ENCODE results near the gene CACNA1E. TPM values are rescaled to one million over a fixed set of nuclear protein-coding genes. Genes with fewer than 3 reads are reported as not detected.
"Not testable (repeated sequence)": the region's sequence is repeated elsewhere in the genome, so short reads cannot be mapped to it uniquely, and the experiment has no call there.

CACNA1E gene
- total RNA-seq, 1 experiment from 2014 or later = 0.46 TPM

GRCh38 chr1:181849071-181849470 is 365.8 kb downstream of the CACNA1E start:
- Mint-ChIP-seq H3K27me3 (ENCODE audit: low read depth) (peaks cover 4% of the 10 kb centered on the region), H3K4me1 (no peaks in the 10 kb centered on the region), H3K27ac (no peak overlapping the region), H3K4me3 (no peak overlapping the region), H3K36me3 (ENCODE audit: insufficient read depth in 1 of 3, low read depth in 3 of 3) (peaks cover 0 to 6% (median 5%) of the 10 kb centered on the region in 3 experiments; a peak in 5 of 7 replicates), H3K9me3 (peaks cover 10 to 17% of the 10 kb centered on the region in 2 experiments)
- Histone ChIP-seq H2AK5ac (ENCODE audit: insufficient read length, low read length) (no peak overlapping the region), H3K9me3 (ENCODE audit: control insufficient read depth, low read depth, low read length) (no peaks in the 10 kb centered on the region), H3K18ac (ENCODE audit: insufficient read length, low read depth, low read length) (no peak overlapping the region), H3T11ph (ENCODE audit: low read length) (no peak overlapping the region), H4K8ac (replicated peaks; ENCODE audit: insufficient read length, low read depth, low read length) (no peak overlapping the region), H2BK120ac (ENCODE audit: low read depth, low read length, poor library complexity, severe bottlenecking) (no peak overlapping the region), H2AFZ (ENCODE audit: low read length) (no peak overlapping the region), H3K4me2 (ENCODE audit: insufficient read depth, insufficient read length, low read length) (no peak overlapping the region), H4K20me1 (ENCODE audit: control insufficient read depth, insufficient read depth, insufficient read length) (no peaks in the 10 kb centered on the region), H3K9ac (ENCODE audit: extremely low read depth, insufficient read length, low read length) (no peak overlapping the region), H2BK12ac (ENCODE audit: insufficient read length, low read depth, low read length) (no peak overlapping the region), H4K91ac (ENCODE audit: insufficient read length, low read depth, low read length) (no peak overlapping the region), H4K5ac (ENCODE audit: insufficient read length, low read depth, low read length) (no peak overlapping the region), H3K4me1 (ENCODE audit: insufficient read depth, low read length) (no peaks in the 10 kb centered on the region), H3K27me3 (ENCODE audit: insufficient read depth, low read length) (no peaks in the 10 kb centered on the region), H3K56ac (ENCODE audit: insufficient read length, low read depth, low read length) (no peak overlapping the region), H3K79me2 (ENCODE audit: insufficient read depth, low read length) (no peaks in the 10 kb centered on the region), H2BK20ac (ENCODE audit: low read depth, low read length, poor library complexity, severe bottlenecking) (no peak overlapping the region), H3K14ac (ENCODE audit: insufficient read depth, low read length) (no peak overlapping the region), H3K79me1 (ENCODE audit: insufficient read depth, low read depth, low read length, poor library complexity, severe bottlenecking) (no peaks in the 10 kb centered on the region), H3K23me2 (ENCODE audit: insufficient read length, low read depth, low read length, poor library complexity, severe bottlenecking) (no peaks in the 10 kb centered on the region), H3K27ac (ENCODE audit: insufficient read length, low read depth, low read length) (no peak overlapping the region), H3K23ac (ENCODE audit: insufficient read length, low read depth, low read length) (no peak overlapping the region), H3K4ac (ENCODE audit: low read depth, low read length) (no peak overlapping the region), H2BK15ac (ENCODE audit: low read depth, low read length) (no peak overlapping the region), H2BK5ac (ENCODE audit: insufficient read length, low read length) (no peak overlapping the region)
- no peak for TF ChIP-seq CTCF (conservative IDR thresholded peaks at IDR 0.05)
- no peak for DNase-seq
- no CpG with 5 or more reads among the region's 4 CpGs for WGBS (ENCODE audit: extremely low coverage, insufficient read length, low lambda C conversion rate)

- H4K5ac ChIP-seq (ENCODE audit: insufficient read length, low read depth, low read length); H4K8ac ChIP-seq (replicated peaks; ENCODE audit: insufficient read length, low read depth, low read length); H3K79me1 ChIP-seq (ENCODE audit: insufficient read depth, low read depth, low read length, poor library complexity, severe bottlenecking); H3K27ac Mint-ChIP-seq; H3K79me2 ChIP-seq (ENCODE audit: insufficient read depth, low read length); H3K56ac ChIP-seq (ENCODE audit: insufficient read length, low read depth, low read length); H3T11ph ChIP-seq (ENCODE audit: low read length); H3K4me2 ChIP-seq (ENCODE audit: insufficient read depth, insufficient read length, low read length); H3K14ac ChIP-seq (ENCODE audit: insufficient read depth, low read length); H2BK15ac ChIP-seq (ENCODE audit: low read depth, low read length); H3K4ac ChIP-seq (ENCODE audit: low read depth, low read length); DNase-seq; H3K18ac ChIP-seq (ENCODE audit: insufficient read length, low read depth, low read length); H2AK5ac ChIP-seq (ENCODE audit: insufficient read length, low read length); H3K36me3 Mint-ChIP-seq (ENCODE audit: insufficient read depth in 1 of 3, low read depth in 3 of 3); H3K27me3 ChIP-seq (ENCODE audit: insufficient read depth, low read length); H3K9ac ChIP-seq (ENCODE audit: extremely low read depth, insufficient read length, low read length); H2BK120ac ChIP-seq (ENCODE audit: low read depth, low read length, poor library complexity, severe bottlenecking); H3K27ac ChIP-seq (ENCODE audit: insufficient read length, low read depth, low read length); H3K23ac ChIP-seq (ENCODE audit: insufficient read length, low read depth, low read length); H3K4me3 Mint-ChIP-seq; H4K91ac ChIP-seq (ENCODE audit: insufficient read length, low read depth, low read length); H3K4me1 Mint-ChIP-seq; H3K9me3 ChIP-seq (ENCODE audit: control insufficient read depth, low read depth, low read length); H3K4me1 ChIP-seq (ENCODE audit: insufficient read depth, low read length); H4K20me1 ChIP-seq (ENCODE audit: control insufficient read depth, insufficient read depth, insufficient read length); H2BK5ac ChIP-seq (ENCODE audit: insufficient read length, low read length); H2BK12ac ChIP-seq (ENCODE audit: insufficient read length, low read depth, low read length); H3K23me2 ChIP-seq (ENCODE audit: insufficient read length, low read depth, low read length, poor library complexity, severe bottlenecking); H2AFZ ChIP-seq (ENCODE audit: low read length); H3K27me3 Mint-ChIP-seq (ENCODE audit: low read depth); H2BK20ac ChIP-seq (ENCODE audit: low read depth, low read length, poor library complexity, severe bottlenecking): not testable (repeated sequence)
- H3K9me3 Mint-ChIP-seq = peaks cover 13 to 17% of the 10 kb centered on the region in 2 experiments
- WGBS (ENCODE audit: extremely low coverage, insufficient read length, low lambda C conversion rate) = no CpG with 5 or more reads among the region's 2 CpGs
Measured at GRCh38 chr1:181854212-181854611, 370.9 kb downstream of the CACNA1E start.
